ENCODE data around the gene ITPR2. TPM values are rescaled to one million over a fixed set of nuclear protein-coding genes. Genes with fewer than 3 reads are reported as not detected.
A peak's percentile ranks its signal among the peaks of the same experiment; 100 is the strongest.

Gene ITPR2
- total RNA-seq, 1 donor: 29.6 TPM

GRCh38 chr12:26767865-26768264 is 65.1 kb downstream of the ITPR2 start:
- DNase-seq (ENCODE audit: low read depth in 2 of 3, low spot score in 2 of 3): no peak

GRCh38 chr12:26767116-26767515 is 65.9 kb downstream of the ITPR2 start:
- no peak for DNase-seq (ENCODE audit: low read depth in 2 of 3, low spot score in 2 of 3)

GRCh38 chr12:26762186-26762585 is 70.8 kb downstream of the ITPR2 start:
- DNase-seq (ENCODE audit: low read depth in 2 of 3, low spot score in 2 of 3): peak in 1 of 3 donors; percentile 15

- peak in 1 of 3 donors; percentile 33 for DNase-seq (ENCODE audit: low read depth in 2 of 3, low spot score in 2 of 3)
Observed at GRCh38 chr12:26761775-26762174, 71.2 kb downstream of the ITPR2 start.

GRCh38 chr12:26760657-26761293 is 72.2 kb downstream of the ITPR2 start:
- DNase-seq (ENCODE audit: low read depth in 2 of 3, low spot score in 2 of 3): no peak

GRCh38 chr12:26755362-26755761 is 77.6 kb downstream of the ITPR2 start:
- DNase-seq (ENCODE audit: low read depth in 2 of 3, low spot score in 2 of 3): peak in 1 of 3 donors; percentile 30

- DNase-seq (ENCODE audit: low read depth in 2 of 3, low spot score in 2 of 3): no peak
Observed at GRCh38 chr12:26754148-26754547, 78.8 kb downstream of the ITPR2 start.

- no peak for DNase-seq (ENCODE audit: low read depth in 2 of 3, low spot score in 2 of 3)
Observed at GRCh38 chr12:26751179-26751578, 81.8 kb downstream of the ITPR2 start.

GRCh38 chr12:26750531-26751175 is 82.3 kb downstream of the ITPR2 start:
- peak in 2 of 3 donors; percentile 40 to 58 for DNase-seq (ENCODE audit: low read depth in 2 of 3, low spot score in 2 of 3)

GRCh38 chr12:26749781-26750180 is 83.2 kb downstream of the ITPR2 start:
- no peak for DNase-seq (ENCODE audit: low read depth in 2 of 3, low spot score in 2 of 3)

GRCh38 chr12:26748741-26749431 is 84.1 kb downstream of the ITPR2 start:
- DNase-seq (ENCODE audit: low read depth in 2 of 3, low spot score in 2 of 3): peak in 1 of 3 donors; percentile 46

GRCh38 chr12:26748412-26748740 is 84.6 kb downstream of the ITPR2 start:
- peak in 1 of 3 donors; percentile 21 for DNase-seq (ENCODE audit: low read depth in 2 of 3, low spot score in 2 of 3)

GRCh38 chr12:26746121-26746714 is 86.8 kb downstream of the ITPR2 start:
- no peak for DNase-seq (ENCODE audit: low read depth in 2 of 3, low spot score in 2 of 3)

- DNase-seq (ENCODE audit: low read depth in 2 of 3, low spot score in 2 of 3): no peak
Observed at GRCh38 chr12:26744697-26745440, 88.1 kb downstream of the ITPR2 start.

GRCh38 chr12:26744042-26744626 is 88.9 kb downstream of the ITPR2 start:
- no peak for DNase-seq (ENCODE audit: low read depth in 2 of 3, low spot score in 2 of 3)

GRCh38 chr12:26741584-26742227 is 91.3 kb downstream of the ITPR2 start:
- DNase-seq (ENCODE audit: low read depth in 2 of 3, low spot score in 2 of 3): no peak

- no peak for DNase-seq (ENCODE audit: low read depth in 2 of 3, low spot score in 2 of 3)
Observed at GRCh38 chr12:26740991-26741390, 92.0 kb downstream of the ITPR2 start.

- DNase-seq (ENCODE audit: low read depth in 2 of 3, low spot score in 2 of 3): no peak
Observed at GRCh38 chr12:26740348-26740747, 92.6 kb downstream of the ITPR2 start.

GRCh38 chr12:26737487-26738030 is 95.4 kb downstream of the ITPR2 start:
- no peak for DNase-seq (ENCODE audit: low read depth in 2 of 3, low spot score in 2 of 3)
